ENCODE results near the gene RXRG. TPM values are rescaled to one million over a fixed set of nuclear protein-coding genes. Genes with fewer than 3 reads are reported as not detected.

RXRG gene
- total and polyA plus RNA-seq, 7 donors: 2.8 to 45.9 (median 12.8) TPM

- peak; percentile 54 to 77 (median 70) for ATAC-seq
- Histone ChIP-seq H3K36me3 (ENCODE audit: insufficient read depth in 1 of 2, low read depth in 1 of 2) (no peaks in the 10 kb centered on the region), H3K27ac (no peak overlapping the region), H3K27me3 (ENCODE audit: insufficient read depth in 3 of 3, low read length in 2 of 3) (no peaks in the 10 kb centered on the region), H3K4me1 (peaks cover 3% of the 10 kb centered on the region), H3K4me3 (no peak overlapping the region), H3K9me3 (no peaks in the 10 kb centered on the region)
- intact Hi-C loops (cut with DNase I): no loop called here
- TF ChIP-seq CTCF (IDR thresholded peaks at IDR 0.05): no peak
- DNase-seq: peak; percentile 18 to 55
- WGBS, 3 donors: 42 to 60% (median 45%) methylated on average over 6 of the region's 6 CpGs
Measured at GRCh38 chr1:165481820-165482532, 37.0 kb upstream of the RXRG start.

GRCh38 chr1:165476776-165477175 is 31.9 kb upstream of the RXRG start:
- TF ChIP-seq CTCF (IDR thresholded peaks at IDR 0.05): no peak
- H3K4me1 ChIP-seq: no peaks in the 10 kb centered on the region
- ATAC-seq: peak in 1 of 4 donors; percentile 19
- no peak overlapping the region for H3K27ac ChIP-seq
- no peak for DNase-seq
- H3K9me3 ChIP-seq: no peaks in the 10 kb centered on the region
- H3K36me3 ChIP-seq (ENCODE audit: insufficient read depth in 1 of 2, low read depth in 1 of 2): no peaks in the 10 kb centered on the region
- H3K4me3 ChIP-seq: no peak overlapping the region
- WGBS, 3 donors: 50 to 54% (median 53%) methylated on average over 1 of the region's 1 CpG
- no peaks in the 10 kb centered on the region for H3K27me3 ChIP-seq (ENCODE audit: insufficient read depth in 3 of 3, low read length in 2 of 3)
- intact Hi-C loops (cut with DNase I): no loop called here

- Histone ChIP-seq H3K4me1 (no peaks in the 10 kb centered on the region), H3K27ac (no peak overlapping the region), H3K36me3 (ENCODE audit: insufficient read depth in 1 of 2, low read depth in 1 of 2) (no peaks in the 10 kb centered on the region), H3K9me3 (no peaks in the 10 kb centered on the region), H3K4me3 (no peak overlapping the region), H3K27me3 (ENCODE audit: insufficient read depth in 3 of 3, low read length in 2 of 3) (no peaks in the 10 kb centered on the region)
- WGBS, 3 donors: 97 to 98% (median 98%) methylated on average over 2 of the region's 2 CpGs
- TF ChIP-seq CTCF (IDR thresholded peaks at IDR 0.05): no peak
- ATAC-seq: no peak
- intact Hi-C loops (cut with DNase I): no loop called here
- DNase-seq: no peak
Measured at GRCh38 chr1:165474196-165474595, 29.3 kb upstream of the RXRG start.

- ATAC-seq: no peak
- intact Hi-C loops (cut with DNase I): no loop called here
- H3K27me3 ChIP-seq (ENCODE audit: insufficient read depth in 3 of 3, low read length in 2 of 3): no peaks in the 10 kb centered on the region
- no peak for DNase-seq
- H3K4me1 ChIP-seq: no peaks in the 10 kb centered on the region
- H3K36me3 ChIP-seq (ENCODE audit: insufficient read depth in 1 of 2, low read depth in 1 of 2): no peaks in the 10 kb centered on the region
- no peak overlapping the region for H3K4me3 ChIP-seq
- WGBS, 3 donors: 69 to 73% (median 70%) methylated on average over 4 of the region's 4 CpGs
- TF ChIP-seq CTCF (IDR thresholded peaks at IDR 0.05): no peak
- H3K27ac ChIP-seq: no peak overlapping the region
- H3K9me3 ChIP-seq: no peaks in the 10 kb centered on the region
Measured at GRCh38 chr1:165473081-165473480, 28.2 kb upstream of the RXRG start.
